Pancreas (tissue), 10 donors: ENCODE data around the gene PPY. TPM values are rescaled to one million over a fixed set of nuclear protein-coding genes. Genes with fewer than 3 reads are reported as not detected.
A peak's percentile ranks its signal among the peaks of the same experiment; 100 is the strongest.

Source experiments
- ATAC-seq, 4 donors: fragments of 200-7000 bp; cut with Tn5 transposase; one replicate each; pipeline versions ENCODE4 v1.8.0 to v1.9.1; 2020; ENCODE audit warnings: mild to moderate bottlenecking in 4 of 4, moderate library complexity in 4 of 4
- DNase-seq, 6 donors: peaks; one replicate each; pipeline ENCODE4 v3.0.0-alpha.2; 2020
- FAIRE-seq: peaks from 2 replicates; lab custom pipeline; 2012; peaks lifted over from hg19 to GRCh38; lab: Jason Lieb, UNC
- H3K27ac ChIP-seq, 4 donors: fragments of 200-600 bp; sonication (generic); 1 replicate in 3 of 4; 2 replicates in 1 of 4; pipeline versions ENCODE4 v1.5.0 to v1.8.0; 2020
- H3K27me3 ChIP-seq, 4 donors: fragments of 200-600 bp; one replicate each; pipeline ENCODE4 v1.8.0; 2021
- H3K36me3 ChIP-seq, 3 donors: fragments of 200-600 bp; sonication (generic) in 1 of 3; one replicate each; pipeline versions ENCODE4 v1.5.0 to v1.8.0; 2020 to 2021
- H3K4me1 ChIP-seq, 3 donors: fragments of 200-600 bp; one replicate each; pipeline ENCODE4 v1.8.0; 2021
- H3K4me3 ChIP-seq, 4 donors: fragments of 200-600 bp; sonication (generic) in 2 of 4; one replicate each; pipeline versions ENCODE4 v1.5.0 to v1.8.0; 2020 to 2021
- H3K9me3 ChIP-seq, 4 donors: fragments of 200-600 bp; one replicate each; pipeline ENCODE4 v1.8.0; 2021
- CTCF ChIP-seq, 4 donors: fragments of 200-600 bp; sonication (generic) in 3 of 4; IDR thresholded peaks; one replicate each; pipeline versions ENCODE4 v1.5.0 to v1.8.0; 2021; ENCODE audit warnings: antibody characterized with exemption in 4 of 4
- WGBS, 2 donors: extraction: QIAGEN DNeasy Blood & Tissue Kit; methylation state at CpG; one replicate each; pipeline ENCODE4 v1.1.7; 2013; 5-methylcytosine and 5-hydroxymethylcytosine counted together
- intact Hi-C, 3 donors: fragments of 100-400 bp; cut with DNase I; formaldehyde crosslinking; loops; one replicate each; pipeline versions ENCODE4 v1.11.1 to v1.14.2; 2022
- polyA plus RNA-seq, 2 donors: library from polyadenylated mRNA; stranded (reverse); fragments of 200-250 nt; gene quantifications; one replicate each; pipeline ENCODE4 v1.2.3, GENCODE V29; 2013
- total RNA-seq, 6 donors: library from RNA; stranded (reverse); fragmentation: NEBNext Ultra II Directional in 4 of 6; extraction: Animal tissue kit (Norgen Biotek cat#: 25700) in 4 of 6; gene quantifications; one replicate each; pipeline versions ENCODE4 v1.2.1 to v1.2.4, GENCODE V29; 2021 to 2023
- donor health status: healthy with polysubstance abuse.
- donor health status: DM: no; HTN: no; CAD: no; lungs with moderate emphysema.
- donor health status: DM: no; HTN: no; CAD: no.
- donor health status: control.
- donor health status: control.
- donor health status: Bipolar disorder and iron deficiency.
- donor health status: DM: yes; HTN: yes; CAD: no.
- donor health status: DM: no; HTN: no; CAD: no.
- donor health status: DM: no; HTN: no; CAD: no.
- donor health status: DM: yes; HTN: yes; CAD: no.

PPY gene
- total and polyA plus RNA-seq, 8 donors = 7.2 to 392 (median 35.7) TPM

DNA sequence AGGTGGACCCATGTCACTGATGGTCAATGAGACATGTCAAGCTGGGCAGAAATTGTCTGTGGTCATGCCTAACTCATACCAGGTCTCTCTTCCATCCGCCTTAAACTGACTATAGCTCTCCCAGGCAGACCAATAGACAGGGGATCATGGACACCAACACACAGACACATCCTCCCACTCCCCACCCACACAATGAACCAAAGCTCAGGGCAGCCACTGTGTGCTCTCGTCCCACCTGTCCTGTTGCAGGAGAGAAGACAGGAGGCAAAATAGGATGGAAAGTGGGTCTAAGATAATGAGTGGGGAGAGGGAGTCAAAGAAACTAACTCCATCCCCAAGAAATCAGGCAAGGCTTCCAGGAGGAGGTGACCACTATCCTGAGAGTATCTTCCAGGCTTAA is 8.3 kb upstream of the PPY start:
- 63 to 73% methylated on average over 2 of the region's 2 CpGs for WGBS, 2 donors
- H3K9me3 ChIP-seq = no peaks in the 10 kb centered on the region
- intact Hi-C loops = no loop called here
- H3K4me3 ChIP-seq = no peak overlapping the region
- FAIRE-seq = no peak
- H3K27ac ChIP-seq = no peak overlapping the region
- no peak for TF ChIP-seq CTCF (IDR thresholded peaks at IDR 0.05)
- DNase-seq = no peak
- no peak for ATAC-seq
- H3K36me3 ChIP-seq = no peaks in the 10 kb centered on the region
- peaks cover 0 to 22% (median 2%) of the 10 kb centered on the region in 4 donors for H3K27me3 ChIP-seq
- no peaks in the 10 kb centered on the region for H3K4me1 ChIP-seq

DNA sequence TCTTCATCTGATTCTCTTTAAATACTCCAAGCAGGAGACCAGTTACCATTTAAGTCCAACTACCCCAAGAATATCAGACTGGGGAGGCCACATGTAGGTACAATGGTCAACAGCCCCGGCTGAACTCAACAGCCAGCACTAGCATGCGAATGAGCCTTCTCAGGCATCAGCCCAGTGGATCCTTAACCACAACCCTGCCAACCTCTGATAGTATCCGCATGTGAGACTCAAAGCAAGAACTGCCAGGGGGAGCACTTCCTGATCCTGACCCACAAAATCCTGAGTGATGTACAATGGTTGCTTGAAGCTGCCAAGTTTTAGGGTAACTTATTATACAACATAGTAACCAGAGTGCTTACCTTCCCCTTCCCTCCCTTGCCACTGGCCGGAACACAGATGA is 7.5 kb upstream of the PPY start:
- H3K27ac ChIP-seq = no peak overlapping the region
- peaks cover 0 to 22% (median 2%) of the 10 kb centered on the region in 4 donors for H3K27me3 ChIP-seq
- H3K9me3 ChIP-seq = no peaks in the 10 kb centered on the region
- no peak for TF ChIP-seq CTCF (IDR thresholded peaks at IDR 0.05)
- no peak for FAIRE-seq
- 53 to 64% methylated on average over 4 of the region's 4 CpGs for WGBS, 2 donors
- H3K36me3 ChIP-seq = no peaks in the 10 kb centered on the region
- H3K4me1 ChIP-seq = no peaks in the 10 kb centered on the region
- intact Hi-C loops = loop anchor here in 2 of 3 donors (10.0 kb wide), 2 partner anchors 45 to 215 kb away; no protein-coding TSS in a partner anchor
- no peak for DNase-seq
- H3K4me3 ChIP-seq = no peak overlapping the region
- ATAC-seq = no peak

GRCh38 chr17:43946781-43947180 is 4.5 kb upstream of the PPY start:
- no peak for ATAC-seq
- no peak for DNase-seq
- intact Hi-C loops = loop anchor here in 2 of 3 donors (10.0 kb wide), 2 partner anchors 48 to 218 kb away; no protein-coding TSS in a partner anchor
- no peak overlapping the region for H3K4me3 ChIP-seq
- FAIRE-seq = no peak
- H3K27me3 ChIP-seq = peaks cover 0 to 7% (median 0%) of the 10 kb centered on the region in 4 donors
- 65 to 67% methylated on average over 4 of the region's 4 CpGs for WGBS, 2 donors
- TF ChIP-seq CTCF (IDR thresholded peaks at IDR 0.05) = no peak
- H3K4me1 ChIP-seq = no peaks in the 10 kb centered on the region
- H3K36me3 ChIP-seq = no peaks in the 10 kb centered on the region
- no peaks in the 10 kb centered on the region for H3K9me3 ChIP-seq
- no peak overlapping the region for H3K27ac ChIP-seq

- Histone ChIP-seq H3K4me3 (no peak overlapping the region), H3K9me3 (no peaks in the 10 kb centered on the region), H3K4me1 (no peaks in the 10 kb centered on the region), H3K27ac (no peak overlapping the region), H3K36me3 (no peaks in the 10 kb centered on the region), H3K27me3 (no peaks in the 10 kb centered on the region)
- DNase-seq (no peak), ATAC-seq (no peak), FAIRE-seq (no peak)
- TF ChIP-seq CTCF (IDR thresholded peaks at IDR 0.05) = no peak
- intact Hi-C loops = loop anchor here in 2 of 3 donors (10.0 kb wide), 2 partner anchors 50 to 220 kb away; no protein-coding TSS in a partner anchor
- WGBS, 2 donors = 73 to 79% methylated on average over 12 of the region's 12 CpGs
Observed at GRCh38 chr17:43945074-43945829, 3.0 kb upstream of the PPY start.

- intact Hi-C loops = loop anchor here in 2 of 3 donors (5.0 to 10.0 kb wide), 3 partner anchors 52 to 224 kb away; no protein-coding TSS in a partner anchor
- 66 to 69% methylated on average over 7 of the region's 7 CpGs for WGBS, 2 donors
- no peak for FAIRE-seq
Observed at GRCh38 chr17:43940630-43941029, 1.6 kb downstream of the PPY start.

More at GRCh38 chr17:43940630-43941029, 1.6 kb downstream of the PPY start:
- Histone ChIP-seq H3K27ac (no peak overlapping the region), H3K4me1 (no peaks in the 10 kb centered on the region), H3K9me3 (no peaks in the 10 kb centered on the region), H3K36me3 (no peaks in the 10 kb centered on the region), H3K4me3 (no peak overlapping the region), H3K27me3 (no peaks in the 10 kb centered on the region)
- ATAC-seq = peak in 2 of 4 donors; percentile 4 to 9
- TF ChIP-seq CTCF (IDR thresholded peaks at IDR 0.05) = peak in 1 of 4 donors; percentile 10
- no peak for DNase-seq
